Hepatocyte (in vitro differentiated cells): ENCODE data around the gene SAMD4A.

Experiments
- EZH2phosphoT487 ChIP-seq: fragments of 200-600 bp; sonication (generic); IDR thresholded peaks from one replicate; pipeline ENCODE4 v1.6.1; 2018; ENCODE audit warnings: antibody characterized with exemption, mild to moderate bottlenecking, low read depth, moderate library complexity; ENCODE audit not compliant: unreplicated experiment, severe bottlenecking
- TF ChIP-seq, protein P1 (sequence below): fragments of 200-600 bp; sonication (generic); IDR thresholded peaks from 2 replicates; pipeline ENCODE4 v1.5.1; 2016; ENCODE audit warnings: antibody characterized with exemption, mild to moderate bottlenecking; ENCODE audit not compliant: poor library complexity

DNA sequence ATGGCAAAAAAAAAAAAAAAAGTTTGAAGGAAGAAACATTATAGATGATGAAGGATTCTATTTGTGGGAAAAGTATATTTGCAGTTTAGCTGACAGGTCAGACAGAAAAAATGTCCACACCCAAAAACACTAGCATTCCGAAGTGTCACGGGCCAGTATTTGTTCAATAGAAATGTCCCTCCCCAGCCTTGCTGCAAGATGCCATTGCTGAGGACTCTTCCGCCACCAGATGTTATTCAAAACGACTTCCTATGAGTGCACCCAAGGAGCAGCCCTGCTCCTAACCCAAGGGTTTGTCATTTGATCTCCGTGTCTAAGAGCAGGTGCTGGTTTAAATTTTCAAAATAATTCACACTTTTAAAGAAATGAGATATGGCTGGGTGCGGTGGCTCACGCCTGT lies 172.6 kb downstream of the SAMD4A start:
- TF ChIP-seq, protein P1, sequence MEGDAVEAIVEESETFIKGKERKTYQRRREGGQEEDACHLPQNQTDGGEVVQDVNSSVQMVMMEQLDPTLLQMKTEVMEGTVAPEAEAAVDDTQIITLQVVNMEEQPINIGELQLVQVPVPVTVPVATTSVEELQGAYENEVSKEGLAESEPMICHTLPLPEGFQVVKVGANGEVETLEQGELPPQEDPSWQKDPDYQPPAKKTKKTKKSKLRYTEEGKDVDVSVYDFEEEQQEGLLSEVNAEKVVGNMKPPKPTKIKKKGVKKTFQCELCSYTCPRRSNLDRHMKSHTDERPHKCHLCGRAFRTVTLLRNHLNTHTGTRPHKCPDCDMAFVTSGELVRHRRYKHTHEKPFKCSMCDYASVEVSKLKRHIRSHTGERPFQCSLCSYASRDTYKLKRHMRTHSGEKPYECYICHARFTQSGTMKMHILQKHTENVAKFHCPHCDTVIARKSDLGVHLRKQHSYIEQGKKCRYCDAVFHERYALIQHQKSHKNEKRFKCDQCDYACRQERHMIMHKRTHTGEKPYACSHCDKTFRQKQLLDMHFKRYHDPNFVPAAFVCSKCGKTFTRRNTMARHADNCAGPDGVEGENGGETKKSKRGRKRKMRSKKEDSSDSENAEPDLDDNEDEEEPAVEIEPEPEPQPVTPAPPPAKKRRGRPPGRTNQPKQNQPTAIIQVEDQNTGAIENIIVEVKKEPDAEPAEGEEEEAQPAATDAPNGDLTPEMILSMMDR: no peak
- no peak for TF ChIP-seq EZH2phosphoT487
